Astrocyte (in vitro differentiated cells and primary cell): Measurements from ENCODE around the gene OLIG1. TPM values are rescaled to one million over a fixed set of nuclear protein-coding genes. Genes with fewer than 3 reads are reported as not detected.

Experiments used
- DNase-seq: peaks from one replicate; pipeline ENCODE4 v3.0.0-alpha.2; 2010; ENCODE audit warnings: low read depth
- FAIRE-seq: peaks from 2 replicates; lab custom pipeline; 2011; peaks lifted over from hg19 to GRCh38; lab: Jason Lieb, UNC
- H2AFZ ChIP-seq: 2 replicates; pipeline ENCODE4 v1.6.0; 2012; ENCODE audit warnings: low read depth, low read length, inconsistent platforms
- H3K27ac ChIP-seq: 2 replicates; pipeline ENCODE4 v1.5.1; 2011; ENCODE audit warnings: low read depth, low read length, inconsistent platforms
- H3K27me3 ChIP-seq: 2 replicates; pipeline ENCODE4 v1.6.0; 2011; ENCODE audit warnings: low read length, inconsistent platforms; ENCODE audit not compliant: insufficient read depth
- H3K36me3 ChIP-seq: 2 replicates; pipeline ENCODE4 v1.5.1; 2011; ENCODE audit warnings: low read length, inconsistent platforms; ENCODE audit not compliant: insufficient read depth
- H3K4me1 ChIP-seq: 2 replicates; pipeline ENCODE4 v1.5.1; 2011; ENCODE audit warnings: low read length, inconsistent platforms; ENCODE audit not compliant: insufficient read depth
- H3K4me2 ChIP-seq: 2 replicates; pipeline ENCODE4 v1.6.0; 2012; ENCODE audit warnings: low read length, inconsistent platforms
- H3K4me3 ChIP-seq: 2 replicates; pipeline ENCODE4 v1.5.1; 2011; ENCODE audit warnings: low read depth, mild to moderate bottlenecking, low read length, inconsistent platforms; ENCODE audit not compliant: insufficient read depth
- H3K79me2 ChIP-seq: 2 replicates; pipeline ENCODE4 v1.6.0; 2012; ENCODE audit warnings: mild to moderate bottlenecking, low read length, inconsistent platforms; ENCODE audit not compliant: insufficient read depth
- H3K9ac ChIP-seq: 2 replicates; pipeline ENCODE4 v1.6.0; 2012; ENCODE audit warnings: mild to moderate bottlenecking, low read length, inconsistent platforms
- H3K9me3 ChIP-seq: 2 replicates; pipeline ENCODE4 v1.5.1; 2012; ENCODE audit warnings: low read depth, mild to moderate bottlenecking, low read length, inconsistent platforms; ENCODE audit not compliant: insufficient read depth
- H4K20me1 ChIP-seq: 2 replicates; pipeline ENCODE4 v1.6.0; 2012; ENCODE audit warnings: low read length, inconsistent platforms; ENCODE audit not compliant: insufficient read depth
- H3K27ac Mint-ChIP-seq: one replicate; pipeline ENCODE4 v1.8.0; 2021; ENCODE audit warnings: mild to moderate bottlenecking, mixed read lengths; ENCODE audit not compliant: unreplicated experiment
- H3K27me3 Mint-ChIP-seq: one replicate; pipeline ENCODE4 v1.8.0; 2021; ENCODE audit warnings: low read depth, mixed read lengths; ENCODE audit not compliant: unreplicated experiment
- H3K36me3 Mint-ChIP-seq: one replicate; pipeline ENCODE4 v1.8.0; 2021; ENCODE audit warnings: low read depth, mixed read lengths; ENCODE audit not compliant: unreplicated experiment
- H3K4me1 Mint-ChIP-seq: one replicate; pipeline ENCODE4 v1.8.0; 2021; ENCODE audit warnings: low read depth, mixed read lengths; ENCODE audit not compliant: unreplicated experiment
- H3K4me3 Mint-ChIP-seq: one replicate; pipeline ENCODE4 v1.8.0; 2021; ENCODE audit warnings: mild to moderate bottlenecking, moderate library complexity, mixed read lengths; ENCODE audit not compliant: unreplicated experiment
- H3K9me3 Mint-ChIP-seq: one replicate; pipeline ENCODE4 v1.8.0; 2021; ENCODE audit warnings: mild to moderate bottlenecking, mixed read lengths; ENCODE audit not compliant: unreplicated experiment
- CTCF ChIP-seq: IDR thresholded peaks from 2 replicates; pipeline ENCODE4 v1.5.1; 2011; ENCODE audit warnings: low read depth, mild to moderate bottlenecking, inconsistent platforms, low read length, moderate library complexity; ENCODE audit not compliant: insufficient read depth
- EZH2 ChIP-seq: IDR thresholded peaks from 2 replicates; pipeline ENCODE4 v1.6.1; 2012; ENCODE audit warnings: mild to moderate bottlenecking, low read length, inconsistent platforms; ENCODE audit not compliant: insufficient read depth
- total RNA-seq: library from RNA; stranded (reverse); gene quantifications from 2 replicates; pipeline ENCODE4 v1.2.1, GENCODE V29; 2021

Gene OLIG1
- total RNA-seq, 1 donor from 2014 or later = not detected

GRCh38 chr21:33076600-33077329 lies 6.8 kb downstream of the OLIG1 start:
- peak overlapping the region; percentile 31 for H3K4me3 Mint-ChIP-seq

GRCh38 chr21:33078907-33079582 lies 9.1 kb downstream of the OLIG1 start:
- Histone ChIP-seq H3K4me3 (no peak overlapping the region), H2AFZ (no peak overlapping the region), H3K79me2 (no peaks in the 10 kb centered on the region), H3K36me3 (no peaks in the 10 kb centered on the region), H3K9ac (no peak overlapping the region), H3K27me3 (peaks cover 34% of the 10 kb centered on the region), H3K4me1 (peaks cover 8% of the 10 kb centered on the region), H3K9me3 (no peaks in the 10 kb centered on the region), H4K20me1 (no peaks in the 10 kb centered on the region), H3K4me2 (peak overlapping the region; percentile 15), H3K27ac (no peak overlapping the region)
- Mint-ChIP-seq H3K36me3 (no peaks in the 10 kb centered on the region), H3K4me3 (no peak overlapping the region), H3K27me3 (peaks cover 12% of the 10 kb centered on the region), H3K9me3 (no peaks in the 10 kb centered on the region), H3K4me1 (peaks cover 25% of the 10 kb centered on the region), H3K27ac (peak overlapping the region; percentile 77)
- FAIRE-seq = no peak
- DNase-seq = peak; percentile 80
- no peak for TF ChIP-seq CTCF
- TF ChIP-seq EZH2 = no peak

More at GRCh38 chr21:33076600-33077329, 6.8 kb downstream of the OLIG1 start:
- no peak overlapping the region for H3K4me3 ChIP-seq
- Mint-ChIP-seq H3K27ac (no peak overlapping the region), H3K4me1 (peaks cover 25% of the 10 kb centered on the region), H3K36me3 (no peaks in the 10 kb centered on the region), H3K27me3 (peaks cover 29% of the 10 kb centered on the region), H3K9me3 (no peaks in the 10 kb centered on the region)
- H3K9me3 ChIP-seq = no peaks in the 10 kb centered on the region
- H3K27ac ChIP-seq = no peak overlapping the region
- peaks cover 8% of the 10 kb centered on the region for H3K4me1 ChIP-seq
- H3K36me3 ChIP-seq = no peaks in the 10 kb centered on the region
- no peak for FAIRE-seq
- no peak for DNase-seq
- no peaks in the 10 kb centered on the region for H4K20me1 ChIP-seq
- H2AFZ ChIP-seq = no peak overlapping the region
- no peaks in the 10 kb centered on the region for H3K79me2 ChIP-seq
- H3K27me3 ChIP-seq = peaks cover 57% of the 10 kb centered on the region
- H3K9ac ChIP-seq = no peak overlapping the region
- no peak for TF ChIP-seq CTCF
- TF ChIP-seq EZH2 = no peak
- H3K4me2 ChIP-seq = no peak overlapping the region

- H3K36me3 Mint-ChIP-seq = no peaks in the 10 kb centered on the region
- Histone ChIP-seq H3K4me3 (no peak overlapping the region), H3K79me2 (no peaks in the 10 kb centered on the region), H3K27me3 (peaks cover 23% of the 10 kb centered on the region), H3K4me2 (no peak overlapping the region), H3K9ac (no peak overlapping the region), H3K27ac (no peak overlapping the region), H3K9me3 (no peaks in the 10 kb centered on the region), H3K36me3 (no peaks in the 10 kb centered on the region), H2AFZ (no peak overlapping the region), H3K4me1 (peaks cover 8% of the 10 kb centered on the region), H4K20me1 (no peaks in the 10 kb centered on the region)
- no peak overlapping the region for H3K27ac Mint-ChIP-seq
- TF ChIP-seq CTCF (no peak), EZH2 (no peak)
- H3K4me3 Mint-ChIP-seq = no peak overlapping the region
- H3K9me3 Mint-ChIP-seq = no peaks in the 10 kb centered on the region
- H3K4me1 Mint-ChIP-seq = peaks cover 19% of the 10 kb centered on the region
- peaks cover 12% of the 10 kb centered on the region for H3K27me3 Mint-ChIP-seq
- DNase-seq (no peak), FAIRE-seq (no peak)
These were observed 10.4 kb downstream of the OLIG1 start for GRCh38 chr21:33080376-33080775.
